B cell (primary cell): ENCODE results near the gene JCHAIN.
"Not testable (repeated sequence)": the region's sequence is repeated elsewhere in the genome, so short reads cannot be mapped to it uniquely, and the experiment has no call there.

Experiments used
- EZH2 ChIP-seq: IDR thresholded peaks from 2 replicates; pipeline ENCODE4 v1.6.1; 2012; ENCODE audit warnings: borderline replicate concordance, low read depth, mild to moderate bottlenecking, moderate library complexity, low read length; ENCODE audit not compliant: insufficient read depth, poor library complexity, severe bottlenecking
- TF ChIP-seq, protein P1 (sequence below): fragments of 200-600 bp; IDR thresholded peaks from one replicate; pipeline ENCODE4 v1.8.0; 2022; ENCODE audit warnings: antibody characterized with exemption, mild to moderate bottlenecking

DNA sequence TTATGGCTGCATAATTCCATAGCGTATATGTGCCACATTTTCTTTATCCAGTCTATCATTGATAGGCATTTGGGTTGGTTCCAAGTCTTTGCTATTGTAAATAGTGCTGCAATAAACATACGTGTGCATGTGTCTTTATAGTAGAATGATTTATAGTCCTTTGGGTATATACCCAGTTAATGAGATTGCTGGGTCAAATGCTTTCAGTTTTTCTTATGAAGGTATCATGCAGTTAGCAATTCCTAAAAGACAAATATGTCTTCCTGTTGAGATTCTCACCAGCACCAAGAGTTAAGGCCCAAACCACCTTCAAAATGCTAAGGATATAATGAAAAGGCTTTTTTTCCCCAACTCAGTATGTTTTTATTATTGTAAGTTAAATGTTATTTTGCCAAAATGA, 36.3 kb upstream of the JCHAIN start:
- TF ChIP-seq, protein P1, sequence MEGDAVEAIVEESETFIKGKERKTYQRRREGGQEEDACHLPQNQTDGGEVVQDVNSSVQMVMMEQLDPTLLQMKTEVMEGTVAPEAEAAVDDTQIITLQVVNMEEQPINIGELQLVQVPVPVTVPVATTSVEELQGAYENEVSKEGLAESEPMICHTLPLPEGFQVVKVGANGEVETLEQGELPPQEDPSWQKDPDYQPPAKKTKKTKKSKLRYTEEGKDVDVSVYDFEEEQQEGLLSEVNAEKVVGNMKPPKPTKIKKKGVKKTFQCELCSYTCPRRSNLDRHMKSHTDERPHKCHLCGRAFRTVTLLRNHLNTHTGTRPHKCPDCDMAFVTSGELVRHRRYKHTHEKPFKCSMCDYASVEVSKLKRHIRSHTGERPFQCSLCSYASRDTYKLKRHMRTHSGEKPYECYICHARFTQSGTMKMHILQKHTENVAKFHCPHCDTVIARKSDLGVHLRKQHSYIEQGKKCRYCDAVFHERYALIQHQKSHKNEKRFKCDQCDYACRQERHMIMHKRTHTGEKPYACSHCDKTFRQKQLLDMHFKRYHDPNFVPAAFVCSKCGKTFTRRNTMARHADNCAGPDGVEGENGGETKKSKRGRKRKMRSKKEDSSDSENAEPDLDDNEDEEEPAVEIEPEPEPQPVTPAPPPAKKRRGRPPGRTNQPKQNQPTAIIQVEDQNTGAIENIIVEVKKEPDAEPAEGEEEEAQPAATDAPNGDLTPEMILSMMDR, result not testable (repeated sequence)
- TF ChIP-seq EZH2, result not testable (repeated sequence)
